ENCODE data around the gene PHF5A. TPM values are rescaled to one million over a fixed set of nuclear protein-coding genes. Genes with fewer than 3 reads are reported as not detected.
A peak's percentile ranks its signal among the peaks of the same experiment; 100 is the strongest.

Gene PHF5A
- total RNA-seq, 1 donor from 2014 or later = 26.4 TPM

- ATAC-seq (ENCODE audit: poor library complexity) (peak; percentile 28), DNase-seq (no peak)
- intact Hi-C loops (cut with DNase I) = no loop called here
Measured at GRCh38 chr22:41491374-41492100, 23.0 kb upstream of the PHF5A start.

DNA sequence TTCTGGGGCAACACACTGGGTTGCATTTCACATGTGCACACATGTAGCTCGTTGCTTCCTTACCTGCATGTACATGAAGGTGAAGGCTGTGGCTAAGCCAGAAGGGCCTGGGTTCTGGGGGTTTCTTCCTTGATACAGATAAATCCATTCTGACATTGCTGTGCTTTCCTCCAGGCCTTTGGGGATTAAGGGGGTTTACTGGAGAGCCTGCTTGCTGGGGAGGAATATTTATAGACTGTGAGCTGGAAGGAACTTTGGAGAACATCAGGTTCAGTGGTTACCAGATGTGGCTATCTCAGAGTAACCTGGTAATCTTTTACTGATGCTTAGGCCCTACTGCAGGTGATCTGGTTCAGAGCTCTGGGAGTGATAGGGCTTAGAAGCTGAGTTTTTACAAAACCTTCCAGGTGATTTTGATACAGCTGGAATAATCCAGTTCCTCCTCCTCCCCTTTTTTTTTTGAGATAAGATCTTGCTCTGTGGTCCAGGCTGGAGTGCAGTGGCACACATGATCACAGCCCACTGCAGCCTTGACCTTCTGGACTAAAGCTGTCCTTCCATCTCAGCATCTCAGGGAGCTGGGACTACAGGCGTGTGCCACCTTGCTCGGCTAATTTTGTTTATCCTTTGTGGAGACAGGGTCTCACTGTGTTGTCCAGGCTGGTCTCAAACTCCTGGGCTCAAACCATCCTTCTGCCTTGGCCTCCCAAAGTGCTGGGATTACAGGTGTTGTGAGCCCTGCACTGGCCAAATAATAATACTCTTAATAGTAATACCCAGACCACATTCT, 20.3 kb upstream of the PHF5A start:
- intact Hi-C loops (cut with DNase I) = no loop called here
- DNase-seq = no peak
- no peak for ATAC-seq (ENCODE audit: poor library complexity)

GRCh38 chr22:41488076-41488475, 19.6 kb upstream of the PHF5A start:
- no peak for ATAC-seq (ENCODE audit: poor library complexity)
- no peak for DNase-seq
- intact Hi-C loops (cut with DNase I) = no loop called here

- intact Hi-C loops (cut with DNase I) = no loop called here
- ATAC-seq (ENCODE audit: poor library complexity) = no peak
- DNase-seq = no peak
Measured at GRCh38 chr22:41487037-41487935, 18.8 kb upstream of the PHF5A start.

GRCh38 chr22:41485033-41485432, 16.5 kb upstream of the PHF5A start:
- DNase-seq = no peak
- intact Hi-C loops (cut with DNase I) = no loop called here
- ATAC-seq (ENCODE audit: poor library complexity) = no peak

- intact Hi-C loops (cut with DNase I) = no loop called here
- no peak for DNase-seq
- no peak for ATAC-seq (ENCODE audit: poor library complexity)
Measured at GRCh38 chr22:41482319-41482935, 13.9 kb upstream of the PHF5A start.

GRCh38 chr22:41481925-41482318, 13.4 kb upstream of the PHF5A start:
- intact Hi-C loops (cut with DNase I) = no loop called here
- DNase-seq (no peak), ATAC-seq (ENCODE audit: poor library complexity) (no peak)

- ATAC-seq (ENCODE audit: poor library complexity) = peak; percentile 65
- DNase-seq = no peak
- intact Hi-C loops (cut with DNase I) = no loop called here
Measured at GRCh38 chr22:41481131-41481830, 12.8 kb upstream of the PHF5A start.

DNA sequence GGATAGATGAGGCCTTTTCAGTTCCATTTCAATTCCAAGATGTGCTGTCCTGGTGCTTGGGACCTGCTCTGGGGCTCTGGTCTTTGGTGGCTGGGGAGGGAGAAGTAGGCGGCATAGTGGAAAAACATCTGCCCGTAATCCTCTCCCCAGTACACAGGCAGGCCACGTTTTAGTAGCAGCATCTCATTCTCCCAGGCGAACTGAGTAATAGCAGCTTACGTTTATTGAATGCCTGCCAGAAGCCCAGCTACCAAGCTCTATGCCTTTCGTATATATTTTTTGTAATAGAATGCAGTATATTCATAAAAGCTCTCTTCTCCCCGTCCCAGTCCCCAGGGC, 11.9 kb upstream of the PHF5A start:
- intact Hi-C loops (cut with DNase I) = no loop called here
- no peak for ATAC-seq (ENCODE audit: poor library complexity)
- DNase-seq = no peak

- DNase-seq (no peak), ATAC-seq (ENCODE audit: poor library complexity) (peak; percentile 25)
- intact Hi-C loops (cut with DNase I) = no loop called here
Measured at GRCh38 chr22:41479671-41480396, 11.3 kb upstream of the PHF5A start.

DNA sequence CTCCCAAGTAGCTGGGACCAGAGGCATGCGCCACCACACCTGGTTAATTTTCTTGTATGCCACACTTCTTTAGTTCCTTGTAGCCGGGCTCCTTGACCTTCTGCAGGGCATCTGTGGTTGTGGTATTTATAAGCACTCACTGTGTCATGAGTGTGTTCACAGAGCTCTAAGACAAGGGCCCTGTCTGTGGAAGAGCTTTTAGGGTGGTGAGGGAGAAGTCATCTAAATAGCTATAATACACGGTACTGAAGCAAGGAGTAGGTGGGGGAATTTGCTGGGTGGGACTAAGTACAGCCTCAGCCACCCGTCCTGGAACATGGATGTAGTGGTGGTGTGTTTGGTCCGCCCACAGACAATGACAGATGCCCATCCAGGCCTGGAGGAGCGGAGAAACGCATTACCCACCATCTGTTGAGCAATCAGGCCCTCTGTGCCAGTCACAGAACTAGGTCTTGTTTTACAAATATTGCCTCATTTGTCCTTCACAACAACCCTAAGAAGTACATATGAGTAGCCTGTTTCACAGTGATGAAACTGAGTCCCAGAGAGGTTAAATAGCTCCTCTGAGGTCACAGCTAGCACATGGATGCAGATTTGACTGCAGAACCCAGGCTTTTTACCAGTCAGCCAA, 10.5 kb upstream of the PHF5A start:
- ATAC-seq (ENCODE audit: poor library complexity) (no peak), DNase-seq (no peak)
- intact Hi-C loops (cut with DNase I) = no loop called here

DNA sequence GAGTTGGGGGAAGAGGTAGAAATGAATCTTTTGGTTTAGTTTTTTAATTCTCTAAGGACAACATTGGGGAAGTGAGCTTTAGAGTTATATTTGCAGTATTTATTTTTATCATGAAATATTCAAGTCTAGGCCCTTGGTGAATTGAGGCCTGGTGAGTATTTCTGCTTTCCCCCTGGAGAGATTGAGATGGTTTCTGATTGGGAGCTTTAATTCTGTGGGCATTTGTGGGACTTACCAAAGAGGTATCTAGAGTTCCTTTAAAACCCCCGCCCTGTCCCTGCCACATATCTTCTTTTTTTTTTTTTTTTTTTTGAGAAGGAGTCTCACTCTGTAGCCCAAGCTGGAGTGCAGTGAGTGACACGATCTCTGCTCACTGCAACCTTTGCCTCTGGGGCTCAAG, 10.0 kb upstream of the PHF5A start:
- ATAC-seq (ENCODE audit: poor library complexity) (no peak), DNase-seq (no peak)
- intact Hi-C loops (cut with DNase I) = no loop called here

GRCh38 chr22:41474872-41475451, 6.5 kb upstream of the PHF5A start:
- intact Hi-C loops (cut with DNase I) = loop anchor here (5.0 kb wide), 1 partner anchor 32 kb away; no protein-coding TSS in a partner anchor
- ATAC-seq (ENCODE audit: poor library complexity) = no peak
- DNase-seq = no peak

DNA sequence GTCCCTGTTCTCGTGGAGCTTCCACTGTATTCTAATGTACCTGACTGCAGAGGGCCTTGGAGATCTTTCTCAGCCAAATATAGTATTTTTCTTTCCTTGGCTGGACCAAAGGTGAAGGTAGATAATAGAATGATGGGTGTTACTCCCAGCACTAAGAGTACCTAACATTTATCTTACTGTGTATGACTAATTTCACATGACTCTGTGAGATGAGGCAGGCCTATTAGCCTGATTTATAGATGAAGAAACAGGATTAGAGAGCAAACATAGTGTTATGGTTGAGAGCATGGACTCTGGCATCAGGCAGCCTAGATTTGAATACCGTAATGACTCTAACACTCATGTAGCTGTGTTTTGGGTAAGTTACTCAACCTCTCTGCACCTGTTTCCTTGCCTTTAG, 3.1 kb upstream of the PHF5A start:
- intact Hi-C loops (cut with DNase I) = loop anchor here (5.0 kb wide), 1 partner anchor 36 kb away; no protein-coding TSS in a partner anchor
- no peak for ATAC-seq (ENCODE audit: poor library complexity)

GRCh38 chr22:41470886-41471285, 2.4 kb upstream of the PHF5A start:
- DNase-seq (no peak), ATAC-seq (ENCODE audit: poor library complexity) (no peak)
- intact Hi-C loops (cut with DNase I) = loop anchor here (5.0 kb wide), 1 partner anchor 36 kb away; no protein-coding TSS in a partner anchor

More for the DNA sequence above, 3.1 kb upstream of the PHF5A start:
- DNase-seq = no peak

GRCh38 chr22:41469218-41469851, 843 bp upstream of the PHF5A start:
- DNase-seq (no peak), ATAC-seq (ENCODE audit: poor library complexity) (peak; percentile 57)
- intact Hi-C loops (cut with DNase I) = no loop called here

All from Right ventricle myocardium superior (tissue), 1 donor.